ENCODE results near the gene KLHL3. TPM values are rescaled to one million over a fixed set of nuclear protein-coding genes. Genes with fewer than 3 reads are reported as not detected.

Gene KLHL3
- total RNA-seq, 1 donor from 2014 or later, result 21.1 TPM

DNA sequence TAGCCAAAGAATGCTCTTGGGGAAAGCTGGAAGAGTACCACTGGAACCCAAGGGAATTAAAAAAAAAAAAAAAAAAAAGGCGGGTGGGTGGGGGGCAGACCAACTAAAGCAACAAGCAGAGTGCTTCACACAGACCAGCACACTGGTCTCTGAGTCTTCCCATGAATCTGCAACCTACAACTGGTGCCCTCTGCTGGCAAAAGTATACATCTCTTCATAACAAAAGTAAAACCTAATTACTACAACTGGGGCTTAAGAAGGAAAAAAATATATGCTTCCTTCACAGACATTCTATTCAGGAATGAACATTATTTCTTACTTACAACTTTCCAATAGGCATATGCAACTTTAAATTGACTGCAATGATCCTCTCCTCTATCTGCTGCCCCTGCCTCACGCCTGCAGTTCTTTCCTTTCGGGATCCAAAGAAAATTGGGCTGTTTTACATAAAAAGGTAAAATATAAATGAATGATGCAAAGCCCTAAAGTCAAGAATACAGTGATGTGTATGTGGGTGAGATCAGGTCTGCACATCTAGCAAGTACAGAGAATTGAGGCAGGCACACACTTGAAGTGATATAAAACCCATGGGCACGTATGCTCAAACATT is 7.2 kb upstream of the KLHL3 start:
- peak; percentile 90 for DNase-seq

- DNase-seq, result no peak
These were observed 5.8 kb upstream of the KLHL3 start for GRCh38 chr5:137741718-137742117.

DNA sequence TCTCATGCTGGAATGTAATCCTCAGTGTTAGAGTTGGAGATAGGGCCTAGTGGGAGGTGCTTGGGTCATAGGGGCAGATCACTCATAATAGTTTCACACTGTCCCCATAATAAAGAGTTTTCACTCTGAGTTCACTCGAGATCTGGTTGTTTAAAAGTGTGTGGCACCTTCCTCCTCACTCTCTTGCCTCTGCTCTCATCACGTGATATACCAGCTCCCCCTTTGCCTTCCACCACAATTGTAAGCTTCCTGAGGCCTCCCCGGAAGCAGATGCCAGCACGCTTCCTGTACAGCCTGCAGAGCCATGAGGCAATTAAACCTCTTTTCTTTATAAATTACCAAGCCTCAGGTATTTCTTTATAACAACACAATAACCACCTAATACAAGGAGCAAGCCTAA is 3.8 kb upstream of the KLHL3 start:
- DNase-seq, result no peak

GRCh38 chr5:137738947-137739346 is 3.1 kb upstream of the KLHL3 start:
- no peak for DNase-seq

GRCh38 chr5:137737349-137738131 is 1.7 kb upstream of the KLHL3 start:
- peak; percentile 95 for DNase-seq

GRCh38 chr5:137736496-137736895 is 607 bp upstream of the KLHL3 start:
- DNase-seq, result no peak

- peak; percentile 60 for DNase-seq
These were observed 831 bp downstream of the KLHL3 start for GRCh38 chr5:137734962-137735554.

DNA sequence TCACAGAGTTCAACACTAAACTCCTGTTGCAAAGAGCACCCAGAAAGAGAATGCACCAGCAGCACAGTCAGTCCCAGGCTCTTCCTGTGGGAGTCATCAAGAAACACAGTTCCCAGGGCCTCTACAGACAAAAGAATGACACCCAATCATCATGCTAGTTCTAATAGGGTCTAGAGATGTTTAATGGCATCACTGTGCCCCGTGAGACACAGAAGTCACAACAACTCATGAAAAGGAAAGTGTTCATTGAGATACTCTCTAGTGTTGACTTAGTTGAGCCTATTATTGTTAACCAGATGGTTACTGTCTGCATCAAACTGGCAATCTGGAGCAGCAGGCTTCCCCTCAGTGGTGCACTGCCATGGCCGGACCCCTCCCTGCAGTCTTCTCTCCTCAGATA is 1.6 kb downstream of the KLHL3 start:
- DNase-seq, result peak; percentile 73

GRCh38 chr5:137733922-137734321 is 2.0 kb downstream of the KLHL3 start:
- no peak for DNase-seq

DNA sequence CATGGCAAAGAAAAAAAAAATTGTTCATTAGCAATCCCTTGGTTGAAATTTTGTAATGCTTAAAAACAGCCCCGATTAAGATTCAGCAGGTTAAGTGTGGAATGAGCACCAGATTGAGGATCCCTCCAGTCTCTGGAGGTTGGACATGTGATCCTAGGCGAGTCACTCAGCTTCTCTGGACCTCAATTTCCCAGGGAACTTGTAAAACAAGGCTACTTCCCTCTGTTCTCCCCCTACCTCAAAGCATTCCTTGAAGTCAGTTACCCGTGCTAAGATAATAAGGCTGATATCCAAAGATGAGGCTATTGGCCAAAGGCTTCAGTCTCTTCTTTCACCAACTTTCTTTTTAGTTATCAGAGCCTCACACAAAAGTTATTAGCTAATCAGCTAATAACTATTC is 2.9 kb downstream of the KLHL3 start:
- DNase-seq, result no peak

GRCh38 chr5:137731176-137731575 is 4.7 kb downstream of the KLHL3 start:
- no peak for DNase-seq

- DNase-seq, result no peak
These were observed 5.6 kb downstream of the KLHL3 start for GRCh38 chr5:137730336-137730735.

DNA sequence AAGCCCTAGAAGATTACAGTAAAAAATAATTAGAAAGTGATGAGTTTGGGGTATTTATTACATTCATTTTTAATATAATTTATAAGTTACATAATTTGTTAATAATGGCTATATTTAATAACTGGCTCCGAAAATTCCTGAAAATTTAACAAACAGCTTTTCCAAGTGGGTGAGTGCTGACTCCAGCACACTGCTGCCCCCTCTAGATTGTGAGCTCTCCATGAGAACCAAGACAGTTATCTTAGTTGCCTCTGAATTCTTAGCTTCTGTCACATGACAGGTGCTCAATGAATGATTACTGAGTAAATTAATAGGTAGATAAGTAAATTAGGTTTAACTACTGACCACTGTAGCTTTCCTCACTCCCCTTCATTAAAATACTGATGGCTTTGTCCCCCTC is 7.8 kb downstream of the KLHL3 start:
- peak; percentile 57 for DNase-seq

GRCh38 chr5:137727623-137728022 is 8.3 kb downstream of the KLHL3 start:
- peak; percentile 18 for DNase-seq

DNA sequence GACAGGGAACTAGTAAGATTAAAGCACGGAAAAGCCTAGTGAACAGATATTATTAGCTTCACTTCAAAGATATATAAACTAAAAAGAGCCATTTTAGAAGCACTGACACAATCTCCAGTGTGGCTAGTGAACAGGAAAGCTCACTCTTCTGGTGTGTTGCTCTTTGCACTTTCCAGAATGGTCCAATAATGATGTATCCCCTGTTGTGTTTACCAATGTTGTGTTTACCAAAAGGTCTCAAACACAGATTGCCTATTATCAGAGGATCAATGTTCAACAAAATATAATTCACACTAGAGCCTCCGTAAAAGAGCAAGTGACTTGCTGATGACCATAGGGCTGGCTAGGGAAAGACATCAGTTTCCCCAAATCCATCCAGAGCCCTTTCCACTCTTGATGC is 11.6 kb downstream of the KLHL3 start:
- no peak for DNase-seq

DNA sequence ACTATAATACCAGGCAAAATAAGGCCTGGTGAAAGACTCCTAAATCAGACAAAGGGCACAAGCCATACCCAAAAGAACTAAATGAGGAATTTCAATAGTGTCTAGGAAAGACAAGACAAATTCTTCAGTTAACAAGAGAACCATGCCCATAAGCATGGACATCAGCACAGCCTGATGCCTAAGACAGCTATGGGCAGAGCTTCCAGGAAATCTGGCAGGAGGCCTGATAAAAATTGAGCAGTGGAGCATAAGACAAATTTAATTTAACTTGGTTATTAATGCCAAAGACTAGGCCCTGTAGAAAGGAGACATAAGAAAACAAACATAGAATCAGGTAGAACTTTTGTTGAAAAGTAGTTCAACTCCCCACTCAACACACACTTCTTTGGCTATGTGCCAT is 17.3 kb downstream of the KLHL3 start:
- DNase-seq, result no peak

- DNase-seq, result no peak
These were observed 19.6 kb downstream of the KLHL3 start for GRCh38 chr5:137716337-137716736.

- no peak for DNase-seq
These were observed 20.4 kb downstream of the KLHL3 start for GRCh38 chr5:137715456-137715855.

- peak; percentile 66 for DNase-seq
These were observed 20.9 kb downstream of the KLHL3 start for GRCh38 chr5:137714946-137715345.

GRCh38 chr5:137714494-137714893 is 21.4 kb downstream of the KLHL3 start:
- DNase-seq, result no peak

GRCh38 chr5:137712139-137712667 is 23.7 kb downstream of the KLHL3 start:
- DNase-seq, result no peak

- DNase-seq, result no peak
These were observed 25.8 kb downstream of the KLHL3 start for GRCh38 chr5:137710086-137710485.

DNA sequence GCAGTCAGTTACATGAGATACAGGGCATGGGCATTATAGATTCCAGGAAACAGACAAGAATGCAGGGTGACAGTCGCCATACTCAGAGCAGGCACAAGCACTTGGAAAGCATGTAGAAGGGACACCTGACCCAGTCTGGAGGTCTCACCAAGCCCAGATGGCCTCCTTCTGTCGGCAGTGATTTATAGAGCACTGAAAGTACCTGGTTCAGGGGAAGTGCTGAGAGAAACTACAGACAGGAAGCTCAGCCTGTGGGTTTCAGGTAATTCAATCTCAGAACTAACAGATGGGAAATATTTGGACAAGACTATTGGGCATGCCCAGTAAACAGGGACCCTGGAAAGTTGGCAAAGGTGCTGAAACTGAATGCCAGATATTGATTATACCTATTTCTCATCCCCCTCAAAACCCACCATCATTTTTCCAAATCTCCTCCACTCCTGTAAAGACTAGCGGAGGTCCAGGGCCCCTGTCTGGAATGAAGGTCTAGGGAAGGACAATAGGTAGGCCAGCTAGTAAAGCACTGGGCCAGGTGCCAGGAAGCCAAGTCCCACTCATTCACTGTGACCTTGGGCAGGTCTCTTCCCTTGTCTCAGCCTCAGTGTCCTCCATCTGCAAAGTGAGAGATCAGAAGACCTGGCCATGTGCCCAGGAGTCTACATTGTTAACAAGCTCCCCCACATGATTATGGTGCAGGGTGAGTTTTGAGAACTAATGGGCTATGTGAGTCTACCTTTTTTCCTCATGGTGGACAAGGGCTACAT is 26.9 kb downstream of the KLHL3 start:
- peak; percentile 30 for DNase-seq
